WERI-Rb-1 (cell line): Measurements from ENCODE around the gene IL22RA2.

ENCODE experiments used
- DNase-seq: peaks from one replicate; pipeline ENCODE4 v3.0.0-alpha.2; 2020
- H3K27ac ChIP-seq: fragments of 250-450 bp; sonication (Bioruptor Pico); 2 replicates; pipeline ENCODE4 v1.5.1; 2020; ENCODE audit warnings: mild to moderate bottlenecking, moderate library complexity
- H3K27me3 ChIP-seq: fragments of 250-450 bp; sonication (Bioruptor Pico); 2 replicates; pipeline ENCODE4 v1.5.1; 2021; ENCODE audit warnings: mild to moderate bottlenecking, low read depth, moderate library complexity; ENCODE audit not compliant: insufficient read depth, severe bottlenecking
- H3K36me3 ChIP-seq: fragments of 250-450 bp; sonication (Bioruptor Pico); 2 replicates; pipeline ENCODE4 v1.5.1; 2020; ENCODE audit warnings: mild to moderate bottlenecking, moderate library complexity
- H3K4me3 ChIP-seq: 2 replicates; pipeline ENCODE4 v1.5.1; 2011; ENCODE audit warnings: low read depth, mild to moderate bottlenecking, control low read depth, low read length
- H3K9me3 ChIP-seq: fragments of 250-450 bp; sonication (Bioruptor Pico); 2 replicates; pipeline ENCODE4 v1.5.1; 2021; ENCODE audit warnings: mild to moderate bottlenecking, moderate library complexity; ENCODE audit not compliant: severe bottlenecking
- TF ChIP-seq, protein P1 (sequence below): IDR thresholded peaks from 2 replicates; pipeline ENCODE4 v1.5.1; 2011; ENCODE audit warnings: low read depth, mild to moderate bottlenecking, control low read depth, inconsistent platforms, low read length

The IL22RA2 gene

DNA sequence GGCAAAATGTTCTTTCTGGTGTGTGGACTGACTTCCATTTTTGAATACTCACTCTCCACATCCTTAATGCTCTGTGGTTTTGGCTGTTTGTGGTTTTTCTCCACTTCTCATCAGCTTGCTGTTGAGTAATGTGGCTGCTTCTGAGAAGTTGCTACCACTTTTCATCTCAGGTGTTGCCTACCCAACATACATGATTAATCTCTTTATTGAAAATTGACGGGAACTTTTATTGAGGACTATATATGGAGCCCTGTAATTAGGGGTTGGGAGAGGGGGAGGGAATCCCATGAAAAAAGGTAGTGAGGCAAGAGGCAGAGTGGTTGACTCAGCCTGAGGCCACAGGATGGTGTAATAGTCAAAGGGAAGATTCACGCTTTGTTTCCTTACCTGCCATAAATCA, 17.6 kb downstream of the IL22RA2 start:
- Histone ChIP-seq H3K9me3 (no peaks in the 10 kb centered on the region), H3K27me3 (peaks cover 6% of the 10 kb centered on the region), H3K27ac (no peak overlapping the region), H3K4me3 (no peak overlapping the region), H3K36me3 (no peaks in the 10 kb centered on the region)
- no peak for DNase-seq
- TF ChIP-seq, protein P1, sequence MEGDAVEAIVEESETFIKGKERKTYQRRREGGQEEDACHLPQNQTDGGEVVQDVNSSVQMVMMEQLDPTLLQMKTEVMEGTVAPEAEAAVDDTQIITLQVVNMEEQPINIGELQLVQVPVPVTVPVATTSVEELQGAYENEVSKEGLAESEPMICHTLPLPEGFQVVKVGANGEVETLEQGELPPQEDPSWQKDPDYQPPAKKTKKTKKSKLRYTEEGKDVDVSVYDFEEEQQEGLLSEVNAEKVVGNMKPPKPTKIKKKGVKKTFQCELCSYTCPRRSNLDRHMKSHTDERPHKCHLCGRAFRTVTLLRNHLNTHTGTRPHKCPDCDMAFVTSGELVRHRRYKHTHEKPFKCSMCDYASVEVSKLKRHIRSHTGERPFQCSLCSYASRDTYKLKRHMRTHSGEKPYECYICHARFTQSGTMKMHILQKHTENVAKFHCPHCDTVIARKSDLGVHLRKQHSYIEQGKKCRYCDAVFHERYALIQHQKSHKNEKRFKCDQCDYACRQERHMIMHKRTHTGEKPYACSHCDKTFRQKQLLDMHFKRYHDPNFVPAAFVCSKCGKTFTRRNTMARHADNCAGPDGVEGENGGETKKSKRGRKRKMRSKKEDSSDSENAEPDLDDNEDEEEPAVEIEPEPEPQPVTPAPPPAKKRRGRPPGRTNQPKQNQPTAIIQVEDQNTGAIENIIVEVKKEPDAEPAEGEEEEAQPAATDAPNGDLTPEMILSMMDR: no peak

- no peak for DNase-seq
- Histone ChIP-seq H3K27me3 (no peaks in the 10 kb centered on the region), H3K9me3 (no peaks in the 10 kb centered on the region), H3K27ac (no peak overlapping the region), H3K4me3 (no peak overlapping the region), H3K36me3 (no peaks in the 10 kb centered on the region)
- TF ChIP-seq, protein P1: no peak
Observed at GRCh38 chr6:137150072-137150471, 23.4 kb downstream of the IL22RA2 start.

DNA sequence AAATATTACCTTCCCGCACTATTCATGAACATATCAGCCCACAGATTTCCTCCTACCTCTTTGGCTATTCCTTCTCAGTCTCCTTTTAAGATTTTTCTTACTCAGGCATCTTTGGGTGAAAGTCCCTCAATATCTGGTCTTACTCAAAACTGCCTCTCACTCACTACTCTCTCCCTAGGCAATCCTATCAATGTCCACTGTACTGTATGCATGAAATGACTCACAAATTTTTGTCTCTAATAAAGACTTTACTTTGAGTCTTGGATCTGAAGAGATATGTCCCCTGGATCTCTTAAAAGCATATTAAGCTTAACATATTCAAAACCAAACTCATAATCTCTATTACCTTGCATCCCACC, 24.4 kb downstream of the IL22RA2 start:
- TF ChIP-seq, protein P1: no peak
- Histone ChIP-seq H3K27ac (no peak overlapping the region), H3K4me3 (no peak overlapping the region), H3K27me3 (peaks cover 6% of the 10 kb centered on the region), H3K36me3 (no peaks in the 10 kb centered on the region), H3K9me3 (no peaks in the 10 kb centered on the region)
- DNase-seq: no peak

DNA sequence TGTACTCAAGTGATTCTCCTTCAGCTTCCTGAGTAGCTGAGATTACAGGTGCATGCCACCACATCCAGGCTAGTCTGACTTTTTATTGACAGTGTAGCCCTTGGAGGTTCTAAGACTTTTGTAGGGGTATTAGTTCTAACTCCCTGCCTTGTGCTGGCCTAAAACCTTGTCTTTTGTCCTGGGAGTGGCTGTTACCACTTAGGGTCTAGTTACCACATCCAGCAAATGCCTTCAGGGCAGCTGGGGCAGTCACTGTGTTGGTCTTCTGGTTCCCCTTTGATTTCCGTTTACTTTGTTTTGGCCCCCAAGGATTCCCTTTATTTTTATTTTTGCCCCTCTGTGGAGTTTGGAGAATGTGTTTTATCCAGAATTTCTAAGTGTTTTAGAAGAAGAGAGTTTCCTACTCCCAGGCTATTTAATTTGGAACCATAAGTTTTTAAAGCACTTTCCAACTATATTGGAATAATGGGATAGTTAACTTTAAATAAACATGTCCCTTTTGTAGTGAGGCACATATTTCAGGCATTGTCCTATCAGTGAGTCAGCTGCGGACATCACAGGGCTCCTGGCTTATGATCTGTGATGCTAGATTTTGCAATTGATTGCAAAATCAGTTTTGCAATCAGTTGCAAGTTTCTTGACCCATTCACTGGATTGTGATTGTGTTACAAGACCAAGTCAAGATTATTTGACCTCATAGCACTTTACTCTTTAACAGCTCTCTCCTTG, 25.0 kb downstream of the IL22RA2 start:
- H3K27ac ChIP-seq: no peak overlapping the region
- no peaks in the 10 kb centered on the region for H3K36me3 ChIP-seq
- no peaks in the 10 kb centered on the region for H3K9me3 ChIP-seq
- peaks cover 6% of the 10 kb centered on the region for H3K27me3 ChIP-seq
- no peak for DNase-seq
- TF ChIP-seq, protein P1: no peak
- H3K4me3 ChIP-seq: no peak overlapping the region

DNA sequence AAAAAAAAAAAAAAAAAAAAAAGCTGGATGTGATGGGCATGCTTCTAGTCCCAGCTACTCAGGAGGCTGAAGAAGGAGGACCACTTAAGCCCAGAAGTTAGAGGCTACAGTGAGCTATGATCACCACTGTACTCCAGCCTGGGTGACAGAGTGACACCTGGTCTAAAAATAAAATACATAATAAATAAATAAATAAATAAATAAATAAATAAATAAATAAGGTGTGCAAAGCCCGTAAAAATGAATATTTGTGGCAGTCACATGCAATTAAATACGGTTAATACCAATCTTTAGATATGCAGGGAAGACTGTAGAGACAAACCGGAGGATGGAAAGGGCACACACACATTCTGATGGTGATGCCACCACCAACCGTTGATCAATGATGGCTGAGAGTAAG, 26.2 kb downstream of the IL22RA2 start:
- TF ChIP-seq, protein P1: no peak
- Histone ChIP-seq H3K27ac (no peak overlapping the region), H3K9me3 (no peaks in the 10 kb centered on the region), H3K36me3 (no peaks in the 10 kb centered on the region), H3K4me3 (no peak overlapping the region), H3K27me3 (peaks cover 6% of the 10 kb centered on the region)
- DNase-seq: no peak

DNA sequence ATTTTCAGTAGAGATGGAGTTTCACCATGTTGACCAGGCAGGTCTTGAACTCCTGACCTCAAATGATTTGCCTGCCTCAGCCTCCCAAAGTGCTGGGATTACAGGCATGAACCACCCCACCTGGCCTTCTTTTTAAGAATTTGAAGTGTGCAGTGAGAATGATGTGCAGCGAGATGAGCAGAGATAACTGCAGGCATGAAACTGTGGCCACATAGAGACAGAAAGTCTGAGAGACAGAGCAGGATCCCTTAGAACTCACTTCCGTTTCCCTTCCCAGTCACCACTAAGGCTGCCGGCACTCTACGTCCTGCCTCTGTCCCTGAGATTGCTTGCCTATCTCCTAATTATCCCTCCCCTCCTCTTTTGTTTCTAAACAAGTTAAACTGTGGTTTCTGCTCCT, 27.2 kb downstream of the IL22RA2 start:
- Histone ChIP-seq H3K9me3 (no peaks in the 10 kb centered on the region), H3K4me3 (no peak overlapping the region), H3K36me3 (no peaks in the 10 kb centered on the region), H3K27ac (no peak overlapping the region), H3K27me3 (peaks cover 6% of the 10 kb centered on the region)
- DNase-seq: no peak
- TF ChIP-seq, protein P1: no peak
